Upper lobe of right lung (tissue), 1 donor: ENCODE measurements around the gene CDH15. TPM values are rescaled to one million over a fixed set of nuclear protein-coding genes. Genes with fewer than 3 reads are reported as not detected.

Experiments
- ATAC-seq: fragments of 200-7000 bp; cut with Tn5 transposase; one replicate; pipeline ENCODE4 v1.9.1; 2020; ENCODE audit warnings: mild to moderate bottlenecking, moderate library complexity
- DNase-seq: peaks from one replicate; pipeline ENCODE4 v3.0.0-alpha.2; 2020
- H3K27ac ChIP-seq: fragments of 200-600 bp; one replicate; pipeline ENCODE4 v1.8.0; 2022
- H3K27me3 ChIP-seq: fragments of 200-600 bp; one replicate; pipeline ENCODE4 v1.8.0; 2022; ENCODE audit warnings: mild to moderate bottlenecking
- H3K36me3 ChIP-seq: fragments of 200-600 bp; one replicate; pipeline ENCODE4 v1.8.0; 2022
- H3K4me1 ChIP-seq: fragments of 200-600 bp; one replicate; pipeline ENCODE4 v1.8.0; 2022
- H3K4me3 ChIP-seq: fragments of 200-600 bp; one replicate; pipeline ENCODE4 v1.8.0; 2022; ENCODE audit warnings: mild to moderate bottlenecking
- H3K9me3 ChIP-seq: fragments of 200-600 bp; one replicate; pipeline ENCODE4 v1.8.0; 2022
- intact Hi-C: fragments of 100-400 bp; cut with DNase I; formaldehyde crosslinking; loops from one replicate; pipeline ENCODE4 v1.11.0; 2022
- total RNA-seq: library from RNA; stranded (reverse); fragmentation: NEBNext Ultra II Directional; extraction: Animal tissue kit (Norgen Biotek cat#: 25700); gene quantifications from one replicate; pipeline ENCODE4 v1.2.1, GENCODE V29; 2021
- TF ChIP-seq, protein P1 (sequence below): fragments of 200-600 bp; IDR thresholded peaks from one replicate; pipeline ENCODE4 v1.8.0; 2022; ENCODE audit warnings: antibody characterized with exemption
- donor health status: DM: no; HTN: yes; CAD: no; lungs with severe emphysema.

Gene CDH15
- total RNA-seq, 1 donor from 2014 or later: 0.43 TPM

- DNase-seq (peak; percentile 19), ATAC-seq (no peak)
- Histone ChIP-seq H3K9me3 (no peaks in the 10 kb centered on the region), H3K27me3 (no peaks in the 10 kb centered on the region), H3K36me3 (peaks cover 40% of the 10 kb centered on the region), H3K4me1 (no peaks in the 10 kb centered on the region), H3K4me3 (no peak overlapping the region), H3K27ac (no peak overlapping the region)
- TF ChIP-seq, protein P1, sequence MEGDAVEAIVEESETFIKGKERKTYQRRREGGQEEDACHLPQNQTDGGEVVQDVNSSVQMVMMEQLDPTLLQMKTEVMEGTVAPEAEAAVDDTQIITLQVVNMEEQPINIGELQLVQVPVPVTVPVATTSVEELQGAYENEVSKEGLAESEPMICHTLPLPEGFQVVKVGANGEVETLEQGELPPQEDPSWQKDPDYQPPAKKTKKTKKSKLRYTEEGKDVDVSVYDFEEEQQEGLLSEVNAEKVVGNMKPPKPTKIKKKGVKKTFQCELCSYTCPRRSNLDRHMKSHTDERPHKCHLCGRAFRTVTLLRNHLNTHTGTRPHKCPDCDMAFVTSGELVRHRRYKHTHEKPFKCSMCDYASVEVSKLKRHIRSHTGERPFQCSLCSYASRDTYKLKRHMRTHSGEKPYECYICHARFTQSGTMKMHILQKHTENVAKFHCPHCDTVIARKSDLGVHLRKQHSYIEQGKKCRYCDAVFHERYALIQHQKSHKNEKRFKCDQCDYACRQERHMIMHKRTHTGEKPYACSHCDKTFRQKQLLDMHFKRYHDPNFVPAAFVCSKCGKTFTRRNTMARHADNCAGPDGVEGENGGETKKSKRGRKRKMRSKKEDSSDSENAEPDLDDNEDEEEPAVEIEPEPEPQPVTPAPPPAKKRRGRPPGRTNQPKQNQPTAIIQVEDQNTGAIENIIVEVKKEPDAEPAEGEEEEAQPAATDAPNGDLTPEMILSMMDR: no peak
- intact Hi-C loops: no loop called here
These were observed 28.9 kb upstream of the CDH15 start for GRCh38 chr16:89142474-89143195.

GRCh38 chr16:89143201-89143741 lies 28.3 kb upstream of the CDH15 start:
- Histone ChIP-seq H3K36me3 (peaks cover 40% of the 10 kb centered on the region), H3K9me3 (no peaks in the 10 kb centered on the region), H3K27ac (no peak overlapping the region), H3K4me3 (no peak overlapping the region), H3K4me1 (no peaks in the 10 kb centered on the region), H3K27me3 (no peaks in the 10 kb centered on the region)
- intact Hi-C loops: no loop called here
- DNase-seq (peak; percentile 44), ATAC-seq (no peak)
- TF ChIP-seq, protein P1: no peak

DNA sequence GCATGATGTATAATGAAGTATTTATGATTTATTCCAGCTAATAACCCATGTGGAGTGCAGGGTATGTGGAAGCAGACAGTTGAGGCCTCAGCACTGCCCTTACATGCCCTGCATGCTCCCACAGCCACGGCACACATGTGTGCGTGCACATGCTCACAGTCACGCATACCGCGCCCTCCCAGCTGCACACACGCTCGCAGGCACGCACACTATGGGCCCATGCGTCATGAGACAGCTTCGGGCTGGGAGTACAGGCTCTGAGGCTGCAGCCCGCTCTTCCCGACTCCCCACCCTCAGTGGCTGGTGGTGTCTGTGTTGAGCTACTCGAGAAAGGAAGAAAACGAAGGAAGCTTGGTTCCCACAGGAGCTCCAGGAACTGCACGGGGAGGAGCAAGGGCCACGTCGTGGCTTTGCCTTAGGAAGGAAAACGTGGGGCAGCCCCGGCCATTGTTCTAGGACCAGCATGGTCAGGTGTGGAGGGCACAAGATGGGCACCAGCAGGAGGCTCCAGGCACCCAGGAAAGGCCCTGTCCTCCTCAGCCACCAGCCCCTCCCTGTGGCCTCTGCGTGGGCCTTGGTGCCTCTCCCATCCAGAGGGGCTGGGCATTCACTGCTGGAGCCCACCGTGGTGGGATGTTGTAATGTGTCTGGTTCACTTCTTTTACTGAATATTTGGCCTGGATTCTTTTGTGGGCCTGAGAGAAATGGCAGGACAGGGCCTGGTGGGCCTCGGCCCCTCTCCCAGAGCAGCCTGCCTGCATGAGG lies 27.5 kb upstream of the CDH15 start:
- Histone ChIP-seq H3K4me1 (no peaks in the 10 kb centered on the region), H3K9me3 (no peaks in the 10 kb centered on the region), H3K4me3 (no peak overlapping the region), H3K36me3 (peaks cover 40% of the 10 kb centered on the region), H3K27ac (no peak overlapping the region), H3K27me3 (no peaks in the 10 kb centered on the region)
- DNase-seq (peak; percentile 54), ATAC-seq (no peak)
- intact Hi-C loops: no loop called here
- TF ChIP-seq, protein P1: no peak

DNA sequence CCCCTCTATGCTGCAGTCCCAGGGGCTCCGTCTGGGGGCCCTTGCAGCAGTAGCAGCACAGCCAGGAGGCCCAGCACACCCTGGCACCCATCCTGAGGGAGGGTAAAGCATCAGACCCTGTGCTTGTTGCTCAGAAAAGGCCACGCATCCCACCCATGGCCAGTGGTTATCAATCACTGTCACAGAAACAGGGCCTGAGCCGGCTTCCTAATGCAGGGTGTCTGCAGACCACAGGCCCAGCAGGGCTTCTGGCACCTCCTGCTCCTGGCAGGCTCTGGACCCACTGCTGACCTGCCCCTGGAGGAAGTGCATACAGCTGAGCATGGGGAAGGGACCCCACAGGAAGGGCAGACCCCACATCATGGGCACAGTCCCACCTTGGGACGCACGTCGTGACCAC lies 26.9 kb upstream of the CDH15 start:
- H3K36me3 ChIP-seq: peaks cover 40% of the 10 kb centered on the region
- no peak for ATAC-seq
- H3K27ac ChIP-seq: no peak overlapping the region

DNA sequence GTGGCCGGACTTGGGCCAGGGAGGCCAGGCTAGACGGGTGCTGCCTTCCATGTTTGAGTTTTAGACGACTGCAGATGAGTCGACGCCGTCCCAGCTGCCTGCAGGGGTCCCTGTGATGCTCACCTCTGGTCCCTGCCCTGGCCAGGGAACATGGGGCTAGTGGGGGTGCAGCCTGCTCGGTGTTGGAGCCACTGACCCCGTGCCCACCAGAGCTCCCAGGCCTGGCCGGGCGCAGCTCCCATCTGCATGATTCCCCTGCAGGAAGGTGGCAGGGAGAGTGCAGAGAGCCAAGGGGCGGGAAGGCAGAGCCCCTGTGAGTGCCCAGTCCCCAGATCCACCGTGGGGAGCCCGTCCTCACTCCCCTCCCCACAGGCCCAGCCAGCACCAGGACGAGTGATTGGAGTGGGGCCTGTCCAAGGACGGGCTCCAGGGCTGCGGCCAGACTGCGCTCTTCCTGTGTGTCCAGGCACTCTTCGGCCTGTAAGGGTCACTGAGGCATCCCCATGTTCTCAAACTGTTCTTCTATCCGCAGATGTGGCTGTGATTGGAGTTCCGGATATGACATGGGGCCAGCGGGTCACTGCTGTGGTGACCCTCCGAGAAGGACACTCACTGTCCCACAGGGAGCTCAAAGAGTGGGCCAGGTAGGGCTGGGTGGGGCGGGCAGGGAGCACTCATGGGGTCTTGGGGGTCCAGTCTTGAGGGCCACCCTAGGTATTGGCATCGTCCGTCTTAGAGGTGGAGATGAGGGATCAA lies 26.0 kb upstream of the CDH15 start:
- Histone ChIP-seq H3K27me3 (no peaks in the 10 kb centered on the region), H3K4me1 (no peaks in the 10 kb centered on the region), H3K9me3 (no peaks in the 10 kb centered on the region), H3K4me3 (no peak overlapping the region), H3K27ac (no peak overlapping the region), H3K36me3 (peaks cover 32% of the 10 kb centered on the region)
- ATAC-seq: no peak
- peak; percentile 63 for DNase-seq
- intact Hi-C loops: no loop called here
- TF ChIP-seq, protein P1: no peak

More for the DNA sequence above, 26.9 kb upstream of the CDH15 start:
- Histone ChIP-seq H3K27me3 (no peaks in the 10 kb centered on the region), H3K9me3 (no peaks in the 10 kb centered on the region), H3K4me1 (no peaks in the 10 kb centered on the region), H3K4me3 (no peak overlapping the region)
- intact Hi-C loops: no loop called here
- TF ChIP-seq, protein P1: no peak
- peak; percentile 46 for DNase-seq
